Left lung (tissue), 10 donors: ENCODE results near the gene NR2F6. TPM values are rescaled to one million over a fixed set of nuclear protein-coding genes. Genes with fewer than 3 reads are reported as not detected.

Source experiments
- ATAC-seq: fragments of 200-7000 bp; cut with Tn5 transposase; one replicate; pipeline ENCODE4 v1.9.1; 2020; ENCODE audit warnings: moderate library complexity
- DNase-seq, 4 donors: peaks; one replicate each; pipeline ENCODE4 v3.0.0-alpha.2; 2013 to 2020
- H3K27ac ChIP-seq, 2 donors: fragments of 200-600 bp; sonication (generic) in 1 of 2; one replicate each; pipeline versions ENCODE4 v1.5.0 to v1.8.0; 2020 to 2021
- H3K27me3 ChIP-seq, 2 donors: fragments of 200-600 bp; sonication (generic) in 1 of 2; one replicate each; pipeline versions ENCODE4 v1.5.0 to v1.8.0; 2020 to 2021
- H3K36me3 ChIP-seq, 2 donors: fragments of 200-600 bp; sonication (generic) in 1 of 2; one replicate each; pipeline versions ENCODE4 v1.5.0 to v1.8.0; 2020 to 2021
- H3K4me1 ChIP-seq, 2 donors: fragments of 200-600 bp; one replicate each; pipeline ENCODE4 v1.8.0; 2021
- H3K4me3 ChIP-seq, 2 donors: fragments of 200-600 bp; sonication (generic) in 1 of 2; one replicate each; pipeline versions ENCODE4 v1.5.0 to v1.8.0; 2020 to 2021; ENCODE audit warnings: mild to moderate bottlenecking in 1 of 2
- H3K9me3 ChIP-seq, 2 donors: fragments of 200-600 bp; sonication (generic) in 1 of 2; one replicate each; pipeline versions ENCODE4 v1.5.0 to v1.8.0; 2020 to 2021
- intact Hi-C, 2 donors: fragments of 100-400 bp; cut with DNase I; formaldehyde crosslinking; loops; one replicate each; pipeline versions ENCODE4 v1.11.2 to v1.14.2; 2022
- polyA plus RNA-seq, 6 donors: library from polyadenylated mRNA; unstranded; fragments of 120-200 nt; gene quantifications; one replicate each; pipeline ENCODE4 v1.2.1, GENCODE V29; 2013; ENCODE audit not compliant: insufficient read length in 6 of 6
- total RNA-seq, 2 donors: library from RNA; stranded (reverse); fragmentation: NEBNext Ultra II Directional; extraction: Animal tissue kit (Norgen Biotek cat#: 25700); gene quantifications; one replicate each; pipeline ENCODE4 v1.2.1, GENCODE V29; 2021
- TF ChIP-seq, protein P1 (sequence below), 2 donors: fragments of 200-600 bp; sonication (generic) in 1 of 2; IDR thresholded peaks; one replicate each; pipeline versions ENCODE4 v1.5.0 to v1.8.0; 2021; ENCODE audit warnings: antibody characterized with exemption in 2 of 2
- donor health status: DM: no; HTN: yes; CAD: no.
- donor health status: DM: no; HTN: no; CAD: no.

The NR2F6 gene
- total and polyA plus RNA-seq, 8 donors: 18.6 to 56.5 (median 30.7) TPM

DNA sequence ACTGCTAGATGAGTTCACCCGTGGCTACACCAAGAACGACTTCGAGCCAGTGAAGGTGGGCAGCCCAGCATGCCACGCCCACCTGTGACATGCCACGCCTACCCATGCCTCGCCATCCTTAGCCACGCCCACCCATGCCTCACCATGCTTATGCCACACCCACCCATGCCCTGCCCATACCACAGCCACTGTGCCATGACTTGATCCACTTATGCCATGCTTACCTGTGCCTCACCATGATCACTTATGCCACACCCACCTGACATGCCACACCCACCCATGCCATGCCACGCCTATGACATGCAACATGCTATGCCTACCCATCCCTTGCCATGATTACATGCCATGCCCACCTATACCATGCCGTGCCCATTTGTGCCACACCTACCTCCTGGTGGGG, 43.5 kb downstream of the NR2F6 start:
- Histone ChIP-seq H3K36me3 (peaks cover 0 to 100% of the 10 kb centered on the region in 2 donors), H3K4me1 (no peaks in the 10 kb centered on the region), H3K27me3 (no peaks in the 10 kb centered on the region), H3K9me3 (no peaks in the 10 kb centered on the region), H3K4me3 (no peak overlapping the region), H3K27ac (no peak overlapping the region)
- ATAC-seq (no peak), DNase-seq (no peak)
- TF ChIP-seq, protein P1, sequence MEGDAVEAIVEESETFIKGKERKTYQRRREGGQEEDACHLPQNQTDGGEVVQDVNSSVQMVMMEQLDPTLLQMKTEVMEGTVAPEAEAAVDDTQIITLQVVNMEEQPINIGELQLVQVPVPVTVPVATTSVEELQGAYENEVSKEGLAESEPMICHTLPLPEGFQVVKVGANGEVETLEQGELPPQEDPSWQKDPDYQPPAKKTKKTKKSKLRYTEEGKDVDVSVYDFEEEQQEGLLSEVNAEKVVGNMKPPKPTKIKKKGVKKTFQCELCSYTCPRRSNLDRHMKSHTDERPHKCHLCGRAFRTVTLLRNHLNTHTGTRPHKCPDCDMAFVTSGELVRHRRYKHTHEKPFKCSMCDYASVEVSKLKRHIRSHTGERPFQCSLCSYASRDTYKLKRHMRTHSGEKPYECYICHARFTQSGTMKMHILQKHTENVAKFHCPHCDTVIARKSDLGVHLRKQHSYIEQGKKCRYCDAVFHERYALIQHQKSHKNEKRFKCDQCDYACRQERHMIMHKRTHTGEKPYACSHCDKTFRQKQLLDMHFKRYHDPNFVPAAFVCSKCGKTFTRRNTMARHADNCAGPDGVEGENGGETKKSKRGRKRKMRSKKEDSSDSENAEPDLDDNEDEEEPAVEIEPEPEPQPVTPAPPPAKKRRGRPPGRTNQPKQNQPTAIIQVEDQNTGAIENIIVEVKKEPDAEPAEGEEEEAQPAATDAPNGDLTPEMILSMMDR (IDR thresholded peaks at IDR 0.05): no peak
- intact Hi-C loops: loop anchor here in 1 of 2 donors (10.0 kb wide), 1 partner anchor 83 kb away; the partner anchor contains the start of gene ANKLE1

GRCh38 chr19:17200408-17201079, 45.2 kb downstream of the NR2F6 start:
- Histone ChIP-seq H3K27me3 (no peaks in the 10 kb centered on the region), H3K4me3 (no peak overlapping the region), H3K9me3 (no peaks in the 10 kb centered on the region), H3K4me1 (no peaks in the 10 kb centered on the region), H3K27ac (no peak overlapping the region), H3K36me3 (peaks cover 0 to 100% of the 10 kb centered on the region in 2 donors)
- intact Hi-C loops: loop anchor here in 1 of 2 donors (10.0 kb wide), 1 partner anchor 84 kb away; the partner anchor contains the start of gene ANKLE1
- no peak for ATAC-seq
- TF ChIP-seq, protein P1 (IDR thresholded peaks at IDR 0.05): no peak
- no peak for DNase-seq

- Histone ChIP-seq H3K27ac (no peak overlapping the region), H3K27me3 (no peaks in the 10 kb centered on the region), H3K9me3 (no peaks in the 10 kb centered on the region), H3K4me3 (no peak overlapping the region), H3K4me1 (no peaks in the 10 kb centered on the region), H3K36me3 (peaks cover 0 to 100% of the 10 kb centered on the region in 2 donors)
- ATAC-seq (no peak), DNase-seq (no peak)
- intact Hi-C loops: no loop called here
- TF ChIP-seq, protein P1 (IDR thresholded peaks at IDR 0.05): no peak
Measured at GRCh38 chr19:17197666-17198065, 48.1 kb downstream of the NR2F6 start.

- Histone ChIP-seq H3K27ac (no peak overlapping the region), H3K36me3 (peaks cover 0 to 100% of the 10 kb centered on the region in 2 donors), H3K27me3 (no peaks in the 10 kb centered on the region), H3K4me3 (no peak overlapping the region), H3K4me1 (no peaks in the 10 kb centered on the region), H3K9me3 (no peaks in the 10 kb centered on the region)
- intact Hi-C loops: no loop called here
- no peak for ATAC-seq
- DNase-seq: no peak
- TF ChIP-seq, protein P1 (IDR thresholded peaks at IDR 0.05): no peak
Measured at GRCh38 chr19:17196610-17197009, 49.1 kb downstream of the NR2F6 start.

- DNase-seq (peak in 1 of 4 donors; percentile 73), ATAC-seq (no peak)
- Histone ChIP-seq H3K27me3 (no peaks in the 10 kb centered on the region), H3K4me1 (no peaks in the 10 kb centered on the region), H3K36me3 (peaks cover 0 to 100% of the 10 kb centered on the region in 2 donors), H3K9me3 (no peaks in the 10 kb centered on the region), H3K4me3 (no peak overlapping the region), H3K27ac (no peak overlapping the region)
- TF ChIP-seq, protein P1 (IDR thresholded peaks at IDR 0.05): no peak
- intact Hi-C loops: no loop called here
Measured at GRCh38 chr19:17195106-17195505, 50.6 kb downstream of the NR2F6 start.
